Sigmoid colon (tissue), 4 donors: ENCODE results near the gene SMIM32.

Experiments
- CTCF ChIP-seq, 4 experiments: fragments of 450-650 bp in 3 of 4; fragments of 200-600 bp in 1 of 4; IDR thresholded peaks; one replicate each; pipeline ENCODE4 v1.5.1; 2016 to 2019; ENCODE audit warnings: antibody characterized with exemption in 4 of 4, mild to moderate bottlenecking in 3 of 4, moderate library complexity in 2 of 4
- EP300 ChIP-seq, 4 donors: sonication (generic); formaldehyde crosslinking; IDR thresholded peaks; one replicate each; pipeline ENCODE4 v1.6.1; 2017; ENCODE audit warnings: antibody characterized with exemption in 4 of 4
- POLR2A ChIP-seq, 2 donors: fragments of 450-650 bp; IDR thresholded peaks; one replicate each; pipeline ENCODE4 v1.6.1; 2016; ENCODE audit warnings: antibody characterized with exemption in 2 of 2, mild to moderate bottlenecking in 2 of 2, moderate library complexity in 2 of 2
- POLR2AphosphoS5 ChIP-seq, 4 donors: sonication (generic); formaldehyde crosslinking; IDR thresholded peaks; one replicate each; pipeline ENCODE4 v1.6.1; 2017; ENCODE audit warnings: antibody characterized with exemption in 4 of 4

- TF ChIP-seq POLR2A (IDR thresholded peaks at IDR 0.05) (no peak), CTCF (IDR thresholded peaks at IDR 0.05) (no peak), EP300 (IDR thresholded peaks at IDR 0.05) (no peak), POLR2AphosphoS5 (IDR thresholded peaks at IDR 0.05) (no peak)
Measured at GRCh38 chr5:136211282-136212040, 18.5 kb upstream of the SMIM32 start.
